Adipocyte (in vitro differentiated cells): Measurements from ENCODE around the gene WBP2NL.
A peak's percentile ranks its signal among the peaks of the same experiment; 100 is the strongest.

Experiments
- DNase-seq: peaks from one replicate; pipeline ENCODE4 v3.0.0-alpha.2; 2015; ENCODE audit warnings: low read depth
- H3K27me3 ChIP-seq: replicated peaks from 2 replicates; pipeline ENCODE4 v1.7.0; 2013; ENCODE audit warnings: mild to moderate bottlenecking, low read length, moderate library complexity; ENCODE audit not compliant: control insufficient read depth, insufficient read depth
- H3K36me3 ChIP-seq: 2 replicates; pipeline ENCODE4 v1.7.0; 2013; ENCODE audit warnings: low read length, mild to moderate bottlenecking, moderate library complexity; ENCODE audit not compliant: control insufficient read depth, insufficient read depth, severe bottlenecking
- H3K4me1 ChIP-seq: 2 replicates; pipeline ENCODE4 v1.7.0; 2013; ENCODE audit warnings: mild to moderate bottlenecking, low read length, moderate library complexity; ENCODE audit not compliant: control insufficient read depth, insufficient read depth
- H3K4me3 ChIP-seq: 2 replicates; pipeline ENCODE4 v1.7.0; 2013; ENCODE audit warnings: mild to moderate bottlenecking, low read length, moderate library complexity
- H3K9ac ChIP-seq: 2 replicates; pipeline ENCODE4 v1.7.0; 2013; ENCODE audit warnings: mild to moderate bottlenecking, low read length, moderate library complexity
- H3K9me3 ChIP-seq: 2 replicates; pipeline ENCODE4 v1.7.0; 2013; ENCODE audit warnings: mild to moderate bottlenecking, low read length, moderate library complexity; ENCODE audit not compliant: control insufficient read depth

Gene WBP2NL

DNA sequence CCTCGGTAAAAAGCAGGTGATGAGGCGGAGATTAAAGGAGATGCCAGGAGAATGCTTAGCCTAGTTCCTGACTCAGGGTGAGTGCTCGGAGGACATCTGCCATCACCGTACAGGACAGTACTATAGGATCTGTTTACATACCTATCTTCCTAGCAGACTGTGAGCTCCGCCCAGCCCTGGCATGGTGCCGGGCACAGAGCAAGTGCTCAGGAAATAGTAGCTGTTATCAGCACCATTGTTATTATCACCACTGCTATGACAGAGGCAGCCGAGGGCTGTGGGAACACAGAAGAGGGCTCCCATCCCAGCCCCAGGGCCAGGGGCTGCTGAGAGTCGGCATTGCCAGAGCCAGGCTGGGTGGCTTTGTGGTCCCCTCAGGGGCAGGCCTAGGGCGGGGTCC lies 30.0 kb upstream of the WBP2NL start:
- DNase-seq = no peak
- H3K4me1 ChIP-seq = peaks cover 9% of the 10 kb centered on the region
- H3K9ac ChIP-seq = no peak overlapping the region
- H3K27me3 ChIP-seq = peaks cover 39% of the 10 kb centered on the region
- H3K9me3 ChIP-seq = no peaks in the 10 kb centered on the region
- H3K36me3 ChIP-seq = no peaks in the 10 kb centered on the region
- H3K4me3 ChIP-seq = no peak overlapping the region

DNA sequence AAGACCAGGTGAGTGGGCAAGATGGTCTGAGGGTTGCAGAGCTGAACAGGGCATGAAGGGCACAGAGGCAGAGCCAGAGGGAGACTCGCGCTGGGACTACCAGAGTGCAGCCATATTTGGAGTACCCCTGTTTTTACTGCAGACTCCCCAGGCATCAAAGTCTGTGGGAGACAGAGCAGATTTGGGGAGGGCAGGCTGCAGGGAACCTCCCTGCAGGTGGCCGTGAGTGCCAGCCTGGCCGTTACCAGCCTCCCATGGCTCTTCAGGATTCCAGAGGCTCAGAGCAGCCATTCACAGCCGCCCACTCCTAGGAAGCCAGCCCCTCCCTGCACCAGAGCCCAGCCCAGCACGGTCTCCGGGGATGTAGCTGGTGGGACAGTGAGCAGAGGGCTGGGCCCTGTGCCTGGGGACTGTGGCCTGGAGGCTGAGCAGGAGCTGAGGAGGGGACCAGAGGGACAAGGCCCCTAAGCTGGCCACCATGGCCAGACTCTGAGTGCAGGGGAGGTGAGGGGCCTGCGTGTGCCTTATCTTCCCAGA lies 29.4 kb upstream of the WBP2NL start, which contains the start of gene SEPTIN3:
TSS of gene SEPTIN3 (plus strand) at position 334 of the 537 bp plus-strand sequence. CDS start 2,050 bp downstream, outside the sequence.
- DNase-seq = no peak
- Histone ChIP-seq H3K9ac (no peak within 1 kb of the TSS), H3K27me3 (peaks cover 39% of the 10 kb centered on the region), H3K36me3 (no peaks in the 10 kb centered on the region), H3K9me3 (no peaks in the 10 kb centered on the region), H3K4me1 (peaks cover 3% of the 10 kb centered on the region), H3K4me3 (no peak within 1 kb of the TSS)

GRCh38 chr22:41970601-41971000 lies 28.0 kb upstream of the WBP2NL start:
- Histone ChIP-seq H3K9ac (no peak overlapping the region), H3K27me3 (peaks cover 49% of the 10 kb centered on the region), H3K4me1 (no peaks in the 10 kb centered on the region), H3K4me3 (no peak overlapping the region), H3K36me3 (no peaks in the 10 kb centered on the region), H3K9me3 (no peaks in the 10 kb centered on the region)
- no peak for DNase-seq

DNA sequence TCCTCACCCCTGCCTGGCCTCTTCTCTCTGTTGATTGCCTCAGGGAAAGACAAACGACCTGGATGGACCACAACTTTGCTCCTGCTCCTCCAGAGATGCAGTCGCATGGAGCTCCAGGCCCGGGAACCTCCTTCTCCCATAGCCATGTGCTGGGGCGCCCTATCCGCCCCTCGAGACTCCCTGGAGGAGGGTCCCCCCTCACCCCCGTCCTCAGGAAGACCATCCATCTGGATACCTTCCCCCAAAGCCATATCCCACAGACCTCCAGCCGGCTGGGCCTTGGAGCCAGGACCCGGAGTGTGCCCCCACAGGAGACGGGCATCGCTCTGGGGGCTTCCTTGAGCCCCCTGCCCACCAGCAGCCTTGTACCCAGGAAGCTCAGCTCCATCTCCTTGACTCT lies 27.2 kb upstream of the WBP2NL start:
- Histone ChIP-seq H3K9ac (no peak overlapping the region), H3K9me3 (no peaks in the 10 kb centered on the region), H3K4me1 (peaks cover 3% of the 10 kb centered on the region), H3K27me3 (peaks cover 58% of the 10 kb centered on the region), H3K4me3 (no peak overlapping the region), H3K36me3 (no peaks in the 10 kb centered on the region)
- DNase-seq = no peak

DNA sequence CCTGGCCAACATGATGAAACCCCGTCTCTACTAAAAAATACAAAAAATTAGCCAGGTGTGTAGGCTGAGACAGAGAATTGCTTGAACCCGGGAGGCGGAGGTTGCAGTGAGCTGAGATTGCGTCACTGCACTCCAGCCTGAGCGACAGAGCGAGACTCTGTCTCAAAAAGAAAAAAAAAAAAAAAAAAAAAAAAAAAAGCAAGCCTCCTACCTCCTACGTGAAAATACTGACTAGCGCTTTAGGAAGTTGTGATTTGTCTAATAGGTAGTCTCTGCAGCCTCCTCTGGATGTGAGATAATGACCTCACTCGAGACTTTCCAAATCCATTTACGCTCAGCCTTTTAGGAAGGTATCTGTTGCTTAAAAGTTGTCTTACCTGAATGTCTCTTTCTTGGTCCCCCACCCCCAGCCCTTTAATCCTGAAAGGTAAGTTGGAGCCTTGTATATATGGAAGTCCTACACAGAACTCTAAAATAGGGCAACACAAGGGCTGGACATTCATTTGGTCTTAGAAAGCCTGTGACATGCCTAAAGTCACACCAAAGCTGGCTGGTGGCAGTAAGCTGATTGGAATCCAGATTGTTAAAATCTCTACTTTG lies 23.8 kb upstream of the WBP2NL start:
- H3K9me3 ChIP-seq = no peaks in the 10 kb centered on the region
- H3K36me3 ChIP-seq = no peaks in the 10 kb centered on the region
- DNase-seq = no peak
- H3K9ac ChIP-seq = no peak overlapping the region
- H3K4me1 ChIP-seq = peaks cover 5% of the 10 kb centered on the region
- no peak overlapping the region for H3K4me3 ChIP-seq
- H3K27me3 ChIP-seq = peaks cover 76% of the 10 kb centered on the region

DNA sequence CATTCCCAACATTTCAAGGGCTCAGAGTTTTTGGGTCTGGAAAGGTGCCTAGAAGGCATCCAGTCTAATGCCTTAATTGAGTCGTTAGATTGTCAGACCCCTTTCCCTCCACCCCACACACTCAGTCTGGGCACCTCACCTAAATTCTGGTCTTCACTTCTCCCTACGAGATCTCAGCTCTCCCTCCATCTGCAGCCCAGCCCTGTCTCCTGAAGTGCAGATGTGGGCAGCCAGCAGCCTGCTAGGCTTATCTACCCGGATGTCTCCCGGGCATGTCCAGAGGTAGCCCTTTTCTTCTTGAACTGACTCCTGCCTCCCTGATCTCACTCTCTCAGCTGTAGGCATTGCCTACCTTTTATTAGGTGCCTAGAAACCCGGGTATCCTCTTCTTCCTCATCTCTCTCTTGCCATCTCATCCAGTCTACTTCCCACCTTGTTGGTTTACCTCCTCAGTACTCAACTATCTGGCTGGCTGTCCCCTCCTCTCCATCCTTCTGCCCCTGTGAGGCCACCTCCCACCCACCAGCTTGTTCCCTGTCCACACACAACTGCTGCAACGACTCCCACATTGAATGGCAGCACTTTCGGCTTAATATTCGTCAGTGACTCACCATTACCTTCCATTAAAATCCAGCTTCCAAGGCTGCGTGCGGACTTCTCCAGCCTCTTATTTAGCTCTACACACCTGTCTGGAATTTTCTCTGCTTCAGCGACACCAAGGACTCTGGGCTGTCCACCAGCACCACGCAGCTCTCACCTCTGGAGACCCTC lies 23.1 kb upstream of the WBP2NL start:
- Histone ChIP-seq H3K27me3 (peaks cover 70% of the 10 kb centered on the region), H3K4me1 (peaks cover 5% of the 10 kb centered on the region), H3K9ac (no peak overlapping the region), H3K36me3 (no peaks in the 10 kb centered on the region), H3K9me3 (no peaks in the 10 kb centered on the region), H3K4me3 (no peak overlapping the region)
- no peak for DNase-seq

- Histone ChIP-seq H3K4me3 (peak overlapping the region; percentile 47), H3K4me1 (peaks cover 5% of the 10 kb centered on the region), H3K9ac (no peak overlapping the region), H3K9me3 (no peaks in the 10 kb centered on the region), H3K36me3 (no peaks in the 10 kb centered on the region), H3K27me3 (peaks cover 64% of the 10 kb centered on the region)
- peak; percentile 67 for DNase-seq
Observed at GRCh38 chr22:41976070-41976901, 22.3 kb upstream of the WBP2NL start.

DNA sequence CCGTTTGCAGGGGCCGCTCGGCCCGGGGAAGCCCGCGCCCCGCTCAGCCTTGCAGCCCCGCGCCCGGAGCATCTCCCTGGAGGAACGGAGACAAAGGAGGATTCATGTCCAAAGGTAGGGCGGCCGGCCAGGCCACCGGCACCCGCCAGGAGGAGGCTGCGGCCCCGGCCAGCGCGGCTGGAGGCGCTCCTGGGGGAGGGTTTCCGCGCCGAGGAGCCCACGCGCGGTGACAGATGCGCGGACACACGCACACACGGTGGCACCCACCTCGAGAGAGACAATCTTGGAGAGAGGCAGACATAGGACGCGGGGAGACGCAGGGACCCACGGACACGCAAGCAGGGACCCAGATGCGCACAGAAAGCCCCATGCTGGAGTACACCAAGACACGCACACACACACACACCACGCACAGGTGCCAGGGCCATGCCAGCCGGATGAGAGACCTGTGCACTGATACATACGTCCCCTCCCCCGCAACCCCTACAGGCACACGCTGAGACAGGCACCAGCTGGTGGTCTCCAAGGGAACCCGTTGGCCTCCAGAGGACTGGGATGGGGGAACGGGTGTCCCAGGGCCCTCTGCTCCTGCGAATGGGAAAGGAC lies 21.5 kb upstream of the WBP2NL start:
- peak; percentile 19 for DNase-seq
- H3K9me3 ChIP-seq = no peaks in the 10 kb centered on the region
- no peak overlapping the region for H3K4me3 ChIP-seq
- peaks cover 64% of the 10 kb centered on the region for H3K27me3 ChIP-seq
- H3K4me1 ChIP-seq = peaks cover 5% of the 10 kb centered on the region
- H3K36me3 ChIP-seq = no peaks in the 10 kb centered on the region
- H3K9ac ChIP-seq = no peak overlapping the region

GRCh38 chr22:41978732-41979131 lies 19.9 kb upstream of the WBP2NL start:
- Histone ChIP-seq H3K4me3 (no peak overlapping the region), H3K4me1 (peaks cover 14% of the 10 kb centered on the region), H3K9me3 (no peaks in the 10 kb centered on the region), H3K9ac (no peak overlapping the region), H3K27me3 (peaks cover 53% of the 10 kb centered on the region), H3K36me3 (no peaks in the 10 kb centered on the region)
- no peak for DNase-seq

DNA sequence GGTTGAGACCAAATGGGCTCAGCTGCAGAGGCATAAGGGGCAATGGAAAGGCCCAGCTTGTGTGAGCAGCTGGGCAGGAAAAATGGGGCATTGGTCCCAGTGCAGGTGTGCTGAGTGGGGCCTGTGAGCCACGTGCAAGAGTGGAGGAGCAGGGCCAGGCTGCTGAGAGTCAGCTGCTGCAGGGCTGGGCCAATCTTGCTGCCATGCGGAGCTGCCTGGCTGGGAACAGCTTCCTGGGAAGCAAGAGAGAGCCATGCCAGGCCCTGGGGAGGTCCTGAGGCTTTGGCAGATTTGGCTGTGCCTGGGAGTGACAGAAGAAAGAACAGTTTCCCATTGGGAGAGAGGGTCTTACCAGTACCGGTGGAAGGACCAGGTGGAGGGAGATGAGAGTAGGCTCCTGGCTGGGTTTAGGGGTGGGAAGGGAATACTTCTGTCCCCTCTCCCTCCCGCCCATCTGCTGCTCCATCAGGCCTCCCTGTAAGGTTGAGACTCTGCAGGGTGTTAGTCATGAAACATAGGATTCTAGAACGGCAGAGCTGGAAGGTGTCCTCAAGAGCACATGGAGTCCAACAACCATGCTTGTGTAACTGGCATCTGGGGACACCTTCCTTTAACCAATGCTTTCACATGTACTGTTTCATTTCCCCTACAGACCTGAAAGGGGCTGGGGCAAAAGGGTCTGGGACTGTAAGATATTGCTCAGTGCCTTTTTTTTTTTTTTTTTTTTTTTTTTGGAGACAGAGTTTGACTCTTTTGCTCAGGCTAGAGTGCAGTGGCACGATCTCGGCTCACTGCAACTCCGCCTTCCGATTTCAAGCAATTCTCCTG lies 19.0 kb upstream of the WBP2NL start:
- H3K36me3 ChIP-seq = no peaks in the 10 kb centered on the region
- H3K4me1 ChIP-seq = peaks cover 18% of the 10 kb centered on the region
- H3K9ac ChIP-seq = no peak overlapping the region
- no peaks in the 10 kb centered on the region for H3K9me3 ChIP-seq
- DNase-seq = no peak
- H3K27me3 ChIP-seq = peaks cover 53% of the 10 kb centered on the region
- H3K4me3 ChIP-seq = no peak overlapping the region
